Upper lobe of right lung (tissue), 1 donor: ENCODE measurements around the gene CDC42SE2. TPM values are rescaled to one million over a fixed set of nuclear protein-coding genes. Genes with fewer than 3 reads are reported as not detected.
A peak's percentile ranks its signal among the peaks of the same experiment; 100 is the strongest.

ENCODE experiments used
- ATAC-seq: fragments of 200-7000 bp; cut with Tn5 transposase; one replicate; pipeline ENCODE4 v1.9.1; 2020; ENCODE audit warnings: mild to moderate bottlenecking, moderate library complexity
- DNase-seq: peaks from one replicate; pipeline ENCODE4 v3.0.0-alpha.2; 2020
- H3K27ac ChIP-seq: fragments of 200-600 bp; one replicate; pipeline ENCODE4 v1.8.0; 2022
- H3K27me3 ChIP-seq: fragments of 200-600 bp; one replicate; pipeline ENCODE4 v1.8.0; 2022; ENCODE audit warnings: mild to moderate bottlenecking
- H3K36me3 ChIP-seq: fragments of 200-600 bp; one replicate; pipeline ENCODE4 v1.8.0; 2022
- H3K4me1 ChIP-seq: fragments of 200-600 bp; one replicate; pipeline ENCODE4 v1.8.0; 2022
- H3K4me3 ChIP-seq: fragments of 200-600 bp; one replicate; pipeline ENCODE4 v1.8.0; 2022; ENCODE audit warnings: mild to moderate bottlenecking
- H3K9me3 ChIP-seq: fragments of 200-600 bp; one replicate; pipeline ENCODE4 v1.8.0; 2022
- intact Hi-C: fragments of 100-400 bp; cut with DNase I; formaldehyde crosslinking; loops from one replicate; pipeline ENCODE4 v1.11.0; 2022
- total RNA-seq: library from RNA; stranded (reverse); fragmentation: NEBNext Ultra II Directional; extraction: Animal tissue kit (Norgen Biotek cat#: 25700); gene quantifications from one replicate; pipeline ENCODE4 v1.2.1, GENCODE V29; 2021
- TF ChIP-seq, protein P1 (sequence below): fragments of 200-600 bp; IDR thresholded peaks from one replicate; pipeline ENCODE4 v1.8.0; 2022; ENCODE audit warnings: antibody characterized with exemption
- donor health status: DM: no; HTN: yes; CAD: no; lungs with severe emphysema.

The CDC42SE2 gene
- total RNA-seq, 1 donor from 2014 or later: 37.0 TPM

DNA sequence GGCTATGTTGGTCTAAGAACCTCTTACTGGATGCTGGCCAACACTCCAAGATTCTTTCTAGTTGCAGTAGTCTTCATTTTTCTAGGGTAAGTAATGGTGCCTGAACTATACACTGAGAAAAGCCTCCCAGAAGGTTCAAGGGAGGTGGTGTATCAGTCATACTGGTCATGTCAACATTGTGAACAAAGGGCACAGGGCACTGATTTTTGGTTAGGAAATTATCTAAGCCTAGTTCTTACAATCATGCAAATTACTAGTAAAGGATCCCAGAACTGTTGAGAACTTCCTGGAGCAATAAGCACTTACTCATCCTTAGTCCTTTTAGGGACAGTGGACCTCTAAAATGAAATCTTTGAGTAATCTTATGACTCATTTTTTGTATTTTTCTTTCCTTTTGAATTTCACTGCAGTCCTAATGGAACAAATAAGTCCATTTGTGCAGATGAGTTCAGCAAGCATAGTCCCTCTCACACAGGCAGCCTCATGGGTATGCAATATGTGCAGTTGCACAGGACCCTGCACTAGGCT is 21.1 kb upstream of the CDC42SE2 start:
- intact Hi-C loops: no loop called here
- TF ChIP-seq, protein P1, sequence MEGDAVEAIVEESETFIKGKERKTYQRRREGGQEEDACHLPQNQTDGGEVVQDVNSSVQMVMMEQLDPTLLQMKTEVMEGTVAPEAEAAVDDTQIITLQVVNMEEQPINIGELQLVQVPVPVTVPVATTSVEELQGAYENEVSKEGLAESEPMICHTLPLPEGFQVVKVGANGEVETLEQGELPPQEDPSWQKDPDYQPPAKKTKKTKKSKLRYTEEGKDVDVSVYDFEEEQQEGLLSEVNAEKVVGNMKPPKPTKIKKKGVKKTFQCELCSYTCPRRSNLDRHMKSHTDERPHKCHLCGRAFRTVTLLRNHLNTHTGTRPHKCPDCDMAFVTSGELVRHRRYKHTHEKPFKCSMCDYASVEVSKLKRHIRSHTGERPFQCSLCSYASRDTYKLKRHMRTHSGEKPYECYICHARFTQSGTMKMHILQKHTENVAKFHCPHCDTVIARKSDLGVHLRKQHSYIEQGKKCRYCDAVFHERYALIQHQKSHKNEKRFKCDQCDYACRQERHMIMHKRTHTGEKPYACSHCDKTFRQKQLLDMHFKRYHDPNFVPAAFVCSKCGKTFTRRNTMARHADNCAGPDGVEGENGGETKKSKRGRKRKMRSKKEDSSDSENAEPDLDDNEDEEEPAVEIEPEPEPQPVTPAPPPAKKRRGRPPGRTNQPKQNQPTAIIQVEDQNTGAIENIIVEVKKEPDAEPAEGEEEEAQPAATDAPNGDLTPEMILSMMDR: no peak
- peak; percentile 23 for ATAC-seq
- H3K27ac ChIP-seq: no peak overlapping the region
- H3K9me3 ChIP-seq: peaks cover 8% of the 10 kb centered on the region
- no peak for DNase-seq
- no peaks in the 10 kb centered on the region for H3K27me3 ChIP-seq
- H3K36me3 ChIP-seq: no peaks in the 10 kb centered on the region
- H3K4me1 ChIP-seq: no peaks in the 10 kb centered on the region
- no peak overlapping the region for H3K4me3 ChIP-seq

DNA sequence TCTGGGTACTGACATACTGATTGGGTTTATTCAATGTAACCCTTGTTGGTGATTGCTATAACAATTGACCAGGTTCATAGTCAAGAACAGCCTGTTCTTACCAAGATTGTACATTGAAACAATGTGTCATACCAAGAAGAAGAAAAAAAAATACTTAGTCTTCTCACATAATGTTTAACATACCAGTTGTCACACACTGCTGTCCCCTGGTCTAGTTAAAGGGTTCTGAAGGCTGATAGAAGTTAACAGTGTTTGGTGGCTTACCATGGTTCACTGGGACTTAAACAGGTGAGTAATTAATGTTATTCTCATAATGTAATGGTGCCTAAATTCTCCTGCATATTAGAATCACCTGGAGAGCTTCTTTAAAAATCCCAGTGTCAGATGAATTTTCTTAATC is 18.5 kb upstream of the CDC42SE2 start:
- ATAC-seq: no peak

DNA sequence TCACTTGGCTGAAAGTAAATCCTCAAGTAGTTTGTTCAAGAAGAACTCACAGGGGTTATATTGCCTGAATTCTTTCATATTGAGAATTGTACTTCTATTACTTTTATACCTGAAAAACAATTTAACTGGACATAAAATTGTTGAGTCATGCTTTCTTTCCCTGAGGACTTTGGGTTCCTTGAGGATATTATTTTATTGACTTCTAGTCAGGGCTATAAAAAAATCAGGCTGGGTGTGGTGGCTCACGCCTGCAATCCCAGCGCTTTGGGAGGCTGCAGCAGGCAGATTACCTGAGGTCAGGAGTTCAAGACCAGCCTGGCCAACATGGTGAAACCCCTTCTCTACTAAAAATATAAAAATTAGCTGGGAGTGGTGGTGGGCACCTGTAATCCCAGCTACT is 17.9 kb upstream of the CDC42SE2 start:
- no peak for DNase-seq
- Histone ChIP-seq H3K4me1 (no peaks in the 10 kb centered on the region), H3K27me3 (no peaks in the 10 kb centered on the region), H3K36me3 (no peaks in the 10 kb centered on the region), H3K27ac (no peak overlapping the region), H3K9me3 (peaks cover 8% of the 10 kb centered on the region), H3K4me3 (no peak overlapping the region)
- intact Hi-C loops: no loop called here
- ATAC-seq: no peak
- TF ChIP-seq, protein P1: no peak

More for the DNA sequence above, 18.5 kb upstream of the CDC42SE2 start:
- H3K4me1 ChIP-seq: no peaks in the 10 kb centered on the region
- no peak overlapping the region for H3K4me3 ChIP-seq
- intact Hi-C loops: no loop called here
- no peak overlapping the region for H3K27ac ChIP-seq
- H3K9me3 ChIP-seq: peaks cover 8% of the 10 kb centered on the region
- DNase-seq: no peak
- no peaks in the 10 kb centered on the region for H3K36me3 ChIP-seq
- no peaks in the 10 kb centered on the region for H3K27me3 ChIP-seq
- TF ChIP-seq, protein P1: no peak

GRCh38 chr5:131246504-131246903 is 17.3 kb upstream of the CDC42SE2 start:
- no peak overlapping the region for H3K27ac ChIP-seq
- H3K4me3 ChIP-seq: no peak overlapping the region
- DNase-seq: no peak
- intact Hi-C loops: no loop called here
- TF ChIP-seq, protein P1: no peak
- H3K4me1 ChIP-seq: peaks cover 2% of the 10 kb centered on the region
- no peaks in the 10 kb centered on the region for H3K27me3 ChIP-seq
- H3K9me3 ChIP-seq: peaks cover 8% of the 10 kb centered on the region
- no peaks in the 10 kb centered on the region for H3K36me3 ChIP-seq
- no peak for ATAC-seq

DNA sequence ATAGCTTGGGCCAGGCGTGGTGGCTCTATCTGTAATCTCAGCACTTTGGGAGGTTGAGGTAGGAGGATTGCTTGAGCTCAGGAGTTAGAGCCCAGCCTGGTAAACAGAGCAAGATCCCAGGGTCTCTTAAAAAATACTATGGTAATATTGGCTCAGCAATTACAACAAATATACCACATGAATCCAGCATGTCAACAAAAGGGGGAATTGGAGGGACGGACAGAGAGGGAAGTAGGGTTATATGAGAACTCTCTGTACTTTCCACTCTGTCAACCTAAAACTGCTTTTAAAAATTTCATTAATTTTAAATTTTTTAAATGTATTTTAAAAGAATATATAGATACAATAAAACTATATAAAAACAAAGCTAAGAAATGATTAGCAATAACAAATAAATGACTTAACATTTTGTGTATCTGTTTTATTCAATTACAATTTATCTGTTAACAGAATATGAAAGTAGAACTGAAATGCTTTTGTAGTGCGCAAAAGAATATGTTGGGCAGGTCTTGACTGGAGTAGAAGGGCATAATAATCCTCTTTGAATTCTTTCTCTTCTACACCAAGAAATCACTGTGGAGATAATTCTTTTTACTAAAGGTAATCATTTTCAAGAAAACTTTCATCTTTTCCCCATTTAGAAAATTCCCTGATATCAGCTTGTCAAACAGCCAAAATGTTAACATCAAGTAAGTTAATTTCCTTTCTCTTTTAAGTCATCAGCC is 12.9 kb upstream of the CDC42SE2 start:
- intact Hi-C loops: no loop called here
- DNase-seq: no peak
- Histone ChIP-seq H3K27me3 (no peaks in the 10 kb centered on the region), H3K9me3 (peaks cover 8% of the 10 kb centered on the region), H3K36me3 (no peaks in the 10 kb centered on the region), H3K4me1 (peaks cover 16% of the 10 kb centered on the region), H3K4me3 (no peak overlapping the region), H3K27ac (no peak overlapping the region)
- ATAC-seq: no peak
- TF ChIP-seq, protein P1: no peak
